A549 (cell line): ENCODE results near the gene MYL1. TPM values are rescaled to one million over a fixed set of nuclear protein-coding genes. Genes with fewer than 3 reads are reported as not detected.

ENCODE experiments used
- ATAC-seq, 2 experiments: fragments of 200-7000 bp in 1 of 2; fragments of >200 bp in 1 of 2; cut with Nextera tagmentation in 1 of 2; cut with Tn5 transposase in 1 of 2; 3 replicates each; pipeline versions ENCODE4 v1.8.0 to v1.9.1; 2018 to 2020; ENCODE audit warnings: mild to moderate bottlenecking in 1 of 2, moderate library complexity in 1 of 2
- CTCF ChIA-PET: fragments of 300-600 bp; sonication (Branson Sonifier 250); formaldehyde crosslinking; extraction: SDS; loops from one replicate; lab custom pipeline; 2021; ENCODE audit warnings: antibody characterized with exemption, inconsistent platforms; lab: Yijun Ruan, JAX
- POLR2A ChIA-PET: fragments of 350-600 bp; formaldehyde crosslinking; extraction: SDS; loops from one replicate; lab custom pipeline; 2021; ENCODE audit warnings: antibody characterized with exemption, inconsistent platforms; lab: Yijun Ruan, JAX
- DNase-seq, 2 experiments: peaks; one replicate each; pipeline versions ENCODE4 v3.0.0 to v3.0.0-alpha.2; 2011 to 2016; ENCODE audit warnings: low read depth in 1 of 2, low spot score in 1 of 2
- FAIRE-seq: peaks from 2 replicates; lab custom pipeline; 2011; peaks lifted over from hg19 to GRCh38; lab: Jason Lieb, UNC
- H3K27ac ChIP-seq, 2 experiments: fragments of >200 bp; sonication (Bioruptor Twin); formaldehyde crosslinking; 3 replicates each; pipeline ENCODE4 v1.5.1; 2016 to 2017
- H3K4me1 ChIP-seq: fragments of >200 bp; sonication (Bioruptor Twin); formaldehyde crosslinking; 3 replicates; pipeline ENCODE4 v1.6.1; 2016
- H3K4me2 ChIP-seq: fragments of >200 bp; sonication (Bioruptor Twin); formaldehyde crosslinking; 3 replicates; pipeline ENCODE4 v1.6.1; 2016
- H3K4me3 ChIP-seq: fragments of >200 bp; sonication (Bioruptor Twin); formaldehyde crosslinking; 3 replicates; pipeline ENCODE4 v1.5.1; 2016
- H3K9me3 ChIP-seq: fragments of >200 bp; sonication (Bioruptor Twin); formaldehyde crosslinking; 3 replicates; pipeline ENCODE4 v1.6.1; 2016
- BHLHE40 ChIP-seq: IDR thresholded peaks from 2 replicates; pipeline ENCODE4 v1.6.1; 2012; ENCODE audit warnings: low read depth, low read length, inconsistent platforms
- CBX8 ChIP-seq: fragments of 200-600 bp; sonication (generic); IDR thresholded peaks from 2 replicates; pipeline ENCODE4 v1.6.1; 2016
- CHD2 ChIP-seq: fragments of 150-350 bp; IDR thresholded peaks from 2 replicates; pipeline ENCODE4 v1.6.1; 2014; ENCODE audit warnings: low read length; ENCODE audit not compliant: partially characterized antibody
- EHMT2 ChIP-seq: fragments of 200-600 bp; sonication (generic); IDR thresholded peaks from 2 replicates; pipeline ENCODE4 v1.6.1; 2016; ENCODE audit warnings: antibody characterized with exemption, low read depth, mild to moderate bottlenecking, moderate library complexity
- EP300 ChIP-seq, 2 experiments: fragments of >200 bp; sonication (Bioruptor Twin); formaldehyde crosslinking; IDR thresholded peaks; 2 replicates in 1 of 2; 3 replicates in 1 of 2; pipeline ENCODE4 v1.6.1; 2016 to 2017
- GATA3 ChIP-seq: IDR thresholded peaks from 2 replicates; pipeline ENCODE4 v1.6.1; 2012; ENCODE audit warnings: borderline replicate concordance
- HDAC2 ChIP-seq: fragments of 200-600 bp; sonication (generic); IDR thresholded peaks from 2 replicates; pipeline ENCODE4 v1.6.1; 2016
- HOXB13 ChIP-seq: fragments of 250-450 bp; sonication (Bioruptor Pico); IDR thresholded peaks from 2 replicates; pipeline ENCODE4 v1.5.0; 2020; ENCODE audit warnings: low read depth, mild to moderate bottlenecking, moderate library complexity
- MAZ ChIP-seq: fragments of 150-350 bp; IDR thresholded peaks from 2 replicates; pipeline ENCODE4 v1.6.1; 2014; ENCODE audit warnings: antibody characterized with exemption, low read depth, low read length, borderline replicate concordance
- NFE2L2 ChIP-seq: fragments of 150-350 bp; conservative IDR thresholded peaks from 2 replicates; pipeline ENCODE4 v1.6.1; 2014; ENCODE audit warnings: low read length
- NR3C1 ChIP-seq: fragments of >200 bp; sonication (Bioruptor Twin); formaldehyde crosslinking; IDR thresholded peaks from 3 replicates; pipeline ENCODE4 v1.6.1; 2017
- POLR2AphosphoS2 ChIP-seq: conservative IDR thresholded peaks from 2 replicates; pipeline ENCODE4 v1.6.1; 2012; ENCODE audit warnings: low read length, improper control_type of control experiment, inconsistent platforms
- RAD21 ChIP-seq, 2 experiments: fragments of >200 bp in 1 of 2; sonication (Bioruptor Twin) in 1 of 2; formaldehyde crosslinking in 1 of 2; IDR thresholded peaks in 1 of 2; conservative IDR thresholded peaks in 1 of 2; 2 replicates in 1 of 2; 3 replicates in 1 of 2; pipeline ENCODE4 v1.6.1; 2012 to 2018; ENCODE audit warnings: inconsistent platforms in 1 of 2
- ZSCAN20 ChIP-seq: fragments of 250-450 bp; sonication (Bioruptor Pico); IDR thresholded peaks from 2 replicates; pipeline ENCODE4 v1.8.0; 2022; ENCODE audit warnings: mild to moderate bottlenecking, moderate library complexity
- WGBS: methylation state at CpG from one replicate; pipeline ENCODE4 v1.1.6; 2017; ENCODE audit errors: missing lambda C conversion rate; 5-methylcytosine and 5-hydroxymethylcytosine counted together
- polyA plus RNA-seq, 4 experiments: library from polyadenylated mRNA; depleted of rRNA in 3 of 4; stranded (reverse); fragments of >200 nt; fragmentation: RNase III in 1 of 4; extraction: RNeasy Plus Mini Kit Qiagen cat#74134 plus additional on column Dnase treatment in 1 of 4; gene quantifications; 2 replicates in 3 of 4; 3 replicates in 1 of 4; pipeline ENCODE4 v1.2.3, GENCODE V29; 2011 to 2017
- TF ChIP-seq, protein P1 (sequence below): fragments of >200 bp; sonication (Bioruptor Twin); formaldehyde crosslinking; IDR thresholded peaks from 3 replicates; pipeline ENCODE4 v1.6.1; 2016
- TF ChIP-seq, protein P2 (sequence below): fragments of >200 bp; sonication (Bioruptor Twin); formaldehyde crosslinking; IDR thresholded peaks from 3 replicates; pipeline ENCODE4 v1.5.1; 2016
- TF ChIP-seq, protein P3 (sequence below): IDR thresholded peaks from 2 replicates; pipeline ENCODE4 v1.6.1; 2012; ENCODE audit warnings: low read depth, borderline replicate concordance
- TF ChIP-seq, protein P4 (sequence below): fragments of 200-600 bp; sonication (generic); IDR thresholded peaks from 2 replicates; pipeline ENCODE4 v1.6.1; 2016; ENCODE audit warnings: antibody characterized with exemption, mild to moderate bottlenecking, moderate library complexity
- TF ChIP-seq, protein P5 (sequence below): fragments of 250-450 bp; sonication (Bioruptor Pico); IDR thresholded peaks from 2 replicates; pipeline ENCODE4 v1.5.0; 2020; ENCODE audit warnings: low read depth, mild to moderate bottlenecking, moderate library complexity
- TF ChIP-seq, protein P6 (sequence below): fragments of 150-350 bp; IDR thresholded peaks from 2 replicates; pipeline ENCODE4 v1.6.1; 2014; ENCODE audit warnings: low read depth, mild to moderate bottlenecking, low read length

The MYL1 gene
- polyA plus RNA-seq, 2 of the 4 experiments (the other 2 are of a cell fraction), result not detected

DNA sequence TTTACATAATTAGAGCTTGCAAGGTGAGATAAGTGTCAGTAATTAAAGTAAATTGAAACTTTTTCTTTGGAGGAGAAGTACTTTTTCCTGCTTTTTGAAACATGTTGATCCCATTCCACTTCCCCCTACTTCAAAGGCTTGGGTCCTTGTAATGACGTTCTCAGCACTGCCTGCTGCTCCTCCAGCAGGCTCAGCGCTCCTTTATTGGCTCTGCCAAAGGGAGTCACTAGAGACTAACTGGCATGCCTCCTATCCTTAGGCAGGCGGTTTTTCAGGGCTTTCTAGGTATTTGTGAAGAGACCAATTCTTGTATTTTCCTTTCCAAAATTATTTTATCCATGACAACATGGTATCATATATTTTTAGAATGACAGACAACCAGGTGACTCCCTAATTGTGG, 45.8 kb downstream of the MYL1 start (continued):
- no peak for TF ChIP-seq HOXB13 (CRISPR knock-in tag)
- TF ChIP-seq, protein P1, sequence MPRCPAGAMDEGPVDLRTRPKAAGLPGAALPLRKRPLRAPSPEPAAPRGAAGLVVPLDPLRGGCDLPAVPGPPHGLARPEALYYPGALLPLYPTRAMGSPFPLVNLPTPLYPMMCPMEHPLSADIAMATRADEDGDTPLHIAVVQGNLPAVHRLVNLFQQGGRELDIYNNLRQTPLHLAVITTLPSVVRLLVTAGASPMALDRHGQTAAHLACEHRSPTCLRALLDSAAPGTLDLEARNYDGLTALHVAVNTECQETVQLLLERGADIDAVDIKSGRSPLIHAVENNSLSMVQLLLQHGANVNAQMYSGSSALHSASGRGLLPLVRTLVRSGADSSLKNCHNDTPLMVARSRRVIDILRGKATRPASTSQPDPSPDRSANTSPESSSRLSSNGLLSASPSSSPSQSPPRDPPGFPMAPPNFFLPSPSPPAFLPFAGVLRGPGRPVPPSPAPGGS, result no peak

DNA sequence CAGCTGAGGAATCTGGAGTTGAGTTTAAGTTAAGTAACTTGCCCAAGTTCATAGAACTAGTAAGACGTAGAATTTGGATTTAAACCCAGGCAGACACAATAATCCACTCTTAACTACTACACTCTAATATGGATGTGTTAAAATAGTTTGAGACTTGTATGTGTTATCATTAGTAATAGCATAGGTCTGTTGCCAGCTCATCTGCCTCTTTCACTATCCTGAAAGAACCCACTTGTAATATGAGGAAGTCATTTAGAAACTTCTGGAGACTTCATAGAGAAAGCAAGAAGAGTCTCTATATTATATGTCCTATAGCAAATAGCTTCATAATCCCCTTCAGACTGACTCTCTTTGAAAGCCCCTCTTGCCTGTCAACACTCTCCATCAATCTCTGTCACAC, 46.7 kb downstream of the MYL1 start:
- WGBS, result 8% methylated on average over 1 of the region's 1 CpG
- DNase-seq (no peak), ATAC-seq (no peak), FAIRE-seq (no peak)
- Histone ChIP-seq H3K27ac (no peak overlapping the region), H3K4me1 (no peaks in the 10 kb centered on the region), H3K4me2 (no peak overlapping the region), H3K4me3 (no peak overlapping the region), H3K9me3 (no peaks in the 10 kb centered on the region)
- ChIA-PET CTCF (no interaction called here), POLR2A (no interaction called here)
- TF ChIP-seq GATA3 (no peak), NR3C1 (no peak), HOXB13 (CRISPR knock-in tag) (no peak), POLR2AphosphoS2 (no peak), NFE2L2 (no peak), ZSCAN20 (CRISPR knock-in tag) (no peak), CHD2 (no peak), CBX8 (no peak), EHMT2 (no peak), MAZ (no peak), RAD21 (conservative IDR thresholded peaks at IDR 0.05 in 1 of 2, IDR thresholded peaks at IDR 0.05 in 1 of 2) (no peak), HDAC2 (no peak), BHLHE40 (no peak), EP300 (IDR thresholded peaks at IDR 0.05) (no peak)
- TF ChIP-seq, protein P2, sequence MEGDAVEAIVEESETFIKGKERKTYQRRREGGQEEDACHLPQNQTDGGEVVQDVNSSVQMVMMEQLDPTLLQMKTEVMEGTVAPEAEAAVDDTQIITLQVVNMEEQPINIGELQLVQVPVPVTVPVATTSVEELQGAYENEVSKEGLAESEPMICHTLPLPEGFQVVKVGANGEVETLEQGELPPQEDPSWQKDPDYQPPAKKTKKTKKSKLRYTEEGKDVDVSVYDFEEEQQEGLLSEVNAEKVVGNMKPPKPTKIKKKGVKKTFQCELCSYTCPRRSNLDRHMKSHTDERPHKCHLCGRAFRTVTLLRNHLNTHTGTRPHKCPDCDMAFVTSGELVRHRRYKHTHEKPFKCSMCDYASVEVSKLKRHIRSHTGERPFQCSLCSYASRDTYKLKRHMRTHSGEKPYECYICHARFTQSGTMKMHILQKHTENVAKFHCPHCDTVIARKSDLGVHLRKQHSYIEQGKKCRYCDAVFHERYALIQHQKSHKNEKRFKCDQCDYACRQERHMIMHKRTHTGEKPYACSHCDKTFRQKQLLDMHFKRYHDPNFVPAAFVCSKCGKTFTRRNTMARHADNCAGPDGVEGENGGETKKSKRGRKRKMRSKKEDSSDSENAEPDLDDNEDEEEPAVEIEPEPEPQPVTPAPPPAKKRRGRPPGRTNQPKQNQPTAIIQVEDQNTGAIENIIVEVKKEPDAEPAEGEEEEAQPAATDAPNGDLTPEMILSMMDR, result no peak
- TF ChIP-seq, protein P3, sequence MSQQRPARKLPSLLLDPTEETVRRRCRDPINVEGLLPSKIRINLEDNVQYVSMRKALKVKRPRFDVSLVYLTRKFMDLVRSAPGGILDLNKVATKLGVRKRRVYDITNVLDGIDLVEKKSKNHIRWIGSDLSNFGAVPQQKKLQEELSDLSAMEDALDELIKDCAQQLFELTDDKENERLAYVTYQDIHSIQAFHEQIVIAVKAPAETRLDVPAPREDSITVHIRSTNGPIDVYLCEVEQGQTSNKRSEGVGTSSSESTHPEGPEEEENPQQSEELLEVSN, result no peak
- TF ChIP-seq, protein P4, sequence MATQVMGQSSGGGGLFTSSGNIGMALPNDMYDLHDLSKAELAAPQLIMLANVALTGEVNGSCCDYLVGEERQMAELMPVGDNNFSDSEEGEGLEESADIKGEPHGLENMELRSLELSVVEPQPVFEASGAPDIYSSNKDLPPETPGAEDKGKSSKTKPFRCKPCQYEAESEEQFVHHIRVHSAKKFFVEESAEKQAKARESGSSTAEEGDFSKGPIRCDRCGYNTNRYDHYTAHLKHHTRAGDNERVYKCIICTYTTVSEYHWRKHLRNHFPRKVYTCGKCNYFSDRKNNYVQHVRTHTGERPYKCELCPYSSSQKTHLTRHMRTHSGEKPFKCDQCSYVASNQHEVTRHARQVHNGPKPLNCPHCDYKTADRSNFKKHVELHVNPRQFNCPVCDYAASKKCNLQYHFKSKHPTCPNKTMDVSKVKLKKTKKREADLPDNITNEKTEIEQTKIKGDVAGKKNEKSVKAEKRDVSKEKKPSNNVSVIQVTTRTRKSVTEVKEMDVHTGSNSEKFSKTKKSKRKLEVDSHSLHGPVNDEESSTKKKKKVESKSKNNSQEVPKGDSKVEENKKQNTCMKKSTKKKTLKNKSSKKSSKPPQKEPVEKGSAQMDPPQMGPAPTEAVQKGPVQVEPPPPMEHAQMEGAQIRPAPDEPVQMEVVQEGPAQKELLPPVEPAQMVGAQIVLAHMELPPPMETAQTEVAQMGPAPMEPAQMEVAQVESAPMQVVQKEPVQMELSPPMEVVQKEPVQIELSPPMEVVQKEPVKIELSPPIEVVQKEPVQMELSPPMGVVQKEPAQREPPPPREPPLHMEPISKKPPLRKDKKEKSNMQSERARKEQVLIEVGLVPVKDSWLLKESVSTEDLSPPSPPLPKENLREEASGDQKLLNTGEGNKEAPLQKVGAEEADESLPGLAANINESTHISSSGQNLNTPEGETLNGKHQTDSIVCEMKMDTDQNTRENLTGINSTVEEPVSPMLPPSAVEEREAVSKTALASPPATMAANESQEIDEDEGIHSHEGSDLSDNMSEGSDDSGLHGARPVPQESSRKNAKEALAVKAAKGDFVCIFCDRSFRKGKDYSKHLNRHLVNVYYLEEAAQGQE, result no peak
- TF ChIP-seq, protein P5, sequence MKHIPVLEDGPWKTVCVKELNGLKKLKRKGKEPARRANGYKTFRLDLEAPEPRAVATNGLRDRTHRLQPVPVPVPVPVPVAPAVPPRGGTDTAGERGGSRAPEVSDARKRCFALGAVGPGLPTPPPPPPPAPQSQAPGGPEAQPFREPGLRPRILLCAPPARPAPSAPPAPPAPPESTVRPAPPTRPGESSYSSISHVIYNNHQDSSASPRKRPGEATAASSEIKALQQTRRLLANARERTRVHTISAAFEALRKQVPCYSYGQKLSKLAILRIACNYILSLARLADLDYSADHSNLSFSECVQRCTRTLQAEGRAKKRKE (CRISPR knock-in tag), result no peak
- TF ChIP-seq, protein P6, sequence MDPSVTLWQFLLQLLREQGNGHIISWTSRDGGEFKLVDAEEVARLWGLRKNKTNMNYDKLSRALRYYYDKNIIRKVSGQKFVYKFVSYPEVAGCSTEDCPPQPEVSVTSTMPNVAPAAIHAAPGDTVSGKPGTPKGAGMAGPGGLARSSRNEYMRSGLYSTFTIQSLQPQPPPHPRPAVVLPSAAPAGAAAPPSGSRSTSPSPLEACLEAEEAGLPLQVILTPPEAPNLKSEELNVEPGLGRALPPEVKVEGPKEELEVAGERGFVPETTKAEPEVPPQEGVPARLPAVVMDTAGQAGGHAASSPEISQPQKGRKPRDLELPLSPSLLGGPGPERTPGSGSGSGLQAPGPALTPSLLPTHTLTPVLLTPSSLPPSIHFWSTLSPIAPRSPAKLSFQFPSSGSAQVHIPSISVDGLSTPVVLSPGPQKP, result no peak
